ENCODE data around the gene SAPCD2.
A peak's percentile ranks its signal among the peaks of the same experiment; 100 is the strongest.

The SAPCD2 gene

GRCh38 chr9:137030538-137031527 is 39.5 kb downstream of the SAPCD2 start:
- ChIA-PET CTCF (interaction anchor here (1.3 to 9.4 kb wide), 20 partner anchors 9 to 259 kb away, joined by 3 to 202 read pairs (median 8); partner anchors contain the start of genes AJM1, C8G, FBXW5 and MAN1B1), POLR2A (no interaction called here)
- TF ChIP-seq CTCF (IDR thresholded peaks at IDR 0.05; ENCODE audit: control extremely low read depth, extremely low read depth, low read depth, missing control alignments): no peak
- no peak for DNase-seq (ENCODE audit: extremely low spot score)

- TF ChIP-seq CTCF (IDR thresholded peaks at IDR 0.05; ENCODE audit: control extremely low read depth, extremely low read depth, low read depth, missing control alignments): no peak
- ChIA-PET CTCF (interaction anchor here (0.6 to 9.4 kb wide), 64 partner anchors 9 to 939 kb away, joined by 3 to 202 read pairs (median 6); partner anchors contain the start of genes AJM1, CLIC3, MAN1B1 and NPDC1), POLR2A (no interaction called here)
- DNase-seq (ENCODE audit: extremely low spot score): no peak
Observed at GRCh38 chr9:137030006-137030405, 40.4 kb downstream of the SAPCD2 start.

- POLR2A ChIA-PET: no interaction called here
- CTCF ChIA-PET: interaction anchor here (0.6 to 9.4 kb wide), 71 partner anchors 9 to 939 kb away, joined by 3 to 202 read pairs (median 6); partner anchors contain the start of genes AJM1, CLIC3, MAN1B1 and NPDC1
- TF ChIP-seq CTCF (IDR thresholded peaks at IDR 0.05; ENCODE audit: control extremely low read depth, extremely low read depth, low read depth, missing control alignments): peak; percentile 98
- DNase-seq (ENCODE audit: extremely low spot score): peak; percentile 83
Observed at GRCh38 chr9:137029058-137029936, 41.1 kb downstream of the SAPCD2 start.

GRCh38 chr9:137028263-137029057 is 41.9 kb downstream of the SAPCD2 start:
- POLR2A ChIA-PET: no interaction called here
- CTCF ChIA-PET: interaction anchor here (0.8 to 9.4 kb wide), 60 partner anchors 9 to 322 kb away, joined by 3 to 202 read pairs (median 6); partner anchors contain the start of genes AJM1, CLIC3, MAN1B1 and NPDC1
- TF ChIP-seq CTCF (IDR thresholded peaks at IDR 0.05; ENCODE audit: control extremely low read depth, extremely low read depth, low read depth, missing control alignments): peak; percentile 78
- DNase-seq (ENCODE audit: extremely low spot score): peak; percentile 83

- no peak for TF ChIP-seq CTCF (IDR thresholded peaks at IDR 0.05; ENCODE audit: control extremely low read depth, extremely low read depth, low read depth, missing control alignments)
- DNase-seq (ENCODE audit: extremely low spot score): no peak
- ChIA-PET CTCF (interaction anchor here (0.8 to 9.4 kb wide), 14 partner anchors 8 to 261 kb away, joined by 3 to 202 read pairs (median 17); partner anchors contain the start of genes AJM1, NPDC1, PAXX and SAPCD2), POLR2A (no interaction called here)
Observed at GRCh38 chr9:137027369-137028262, 42.7 kb downstream of the SAPCD2 start, which contains the start of gene ABCA2. Gene ABCA2 (minus strand): TSS chr9:137028237. CDS start chr9:137028140, 97 bp downstream.

Data from GM10248 (cell line).